GM12878 (cell line): ENCODE data around the gene TCTN1.
A peak's percentile ranks its signal among the peaks of the same experiment; 100 is the strongest.

Experiments
- ATF7 ChIP-seq: fragments of 450-650 bp; IDR thresholded peaks from 2 replicates; pipeline ENCODE4 v1.6.1; 2016; ENCODE audit warnings: low read depth, mild to moderate bottlenecking
- BACH1 ChIP-seq: fragments of 450-650 bp; IDR thresholded peaks from 2 replicates; pipeline ENCODE4 v1.6.1; 2017; ENCODE audit warnings: mild to moderate bottlenecking, borderline replicate concordance
- CBX5 ChIP-seq: sonication (generic); IDR thresholded peaks from 2 replicates; pipeline ENCODE4 v1.6.1; 2016; ENCODE audit warnings: low read depth, moderate library complexity, mild to moderate bottlenecking, inconsistent platforms
- CTCF ChIP-seq, 3 experiments: IDR thresholded peaks in 2 of 3; conservative IDR thresholded peaks in 1 of 3; 2 replicates each; pipeline ENCODE4 v1.5.1; 2011; ENCODE audit warnings: low read depth in 3 of 3, low read length in 3 of 3, mild to moderate bottlenecking in 3 of 3, control low read depth in 2 of 3, moderate library complexity in 2 of 3, inconsistent platforms in 1 of 3, mixed read lengths in 1 of 3; ENCODE audit not compliant: control insufficient read depth in 2 of 3, insufficient read depth in 1 of 3; ENCODE audit errors: extremely low read depth in 1 of 3
- EGR1 ChIP-seq, 2 experiments: IDR thresholded peaks; 1 replicate in 1 of 2; 2 replicates in 1 of 2; pipeline ENCODE4 v1.6.1; 2011 to 2012; ENCODE audit warnings: low read depth in 2 of 2, low read length in 2 of 2, borderline replicate concordance in 1 of 2, mild to moderate bottlenecking in 1 of 2, moderate library complexity in 1 of 2
- IRF3 ChIP-seq: fragments of 450-650 bp; IDR thresholded peaks from 2 replicates; pipeline ENCODE4 v1.6.1; 2014; ENCODE audit warnings: mild to moderate bottlenecking
- IRF5 ChIP-seq: fragments of 450-650 bp; IDR thresholded peaks from 2 replicates; pipeline ENCODE4 v1.6.1; 2017; ENCODE audit warnings: borderline replicate concordance
- MAX ChIP-seq: IDR thresholded peaks from 2 replicates; pipeline ENCODE4 v1.6.1; 2012; ENCODE audit warnings: low read depth, low read length, improper control_type of control experiment
- POLR2A ChIP-seq: IDR thresholded peaks from 2 replicates; pipeline ENCODE4 v1.6.1; 2011; ENCODE audit warnings: low read depth, mild to moderate bottlenecking, low read length
- PRDM15 ChIP-seq: fragments of 450-650 bp; formaldehyde crosslinking; IDR thresholded peaks from 2 replicates; pipeline ENCODE4 v1.4.0; 2020; ENCODE audit warnings: mild to moderate bottlenecking, moderate library complexity
- YY1 ChIP-seq: IDR thresholded peaks from 2 replicates; pipeline ENCODE4 v1.6.1; 2011; ENCODE audit warnings: low read depth, mild to moderate bottlenecking, low read length
- ZBTB4 ChIP-seq: fragments of 450-650 bp; formaldehyde crosslinking; IDR thresholded peaks from 2 replicates; pipeline ENCODE4 v1.4.0; 2022; ENCODE audit warnings: mild to moderate bottlenecking, moderate library complexity
- ZNF207 ChIP-seq: fragments of 450-650 bp; IDR thresholded peaks from 2 replicates; pipeline ENCODE4 v1.6.1; 2014; ENCODE audit warnings: antibody characterized with exemption, mild to moderate bottlenecking, borderline replicate concordance
- TF ChIP-seq, protein P1 (sequence below): IDR thresholded peaks from 2 replicates; pipeline ENCODE4 v1.6.1; 2011; ENCODE audit warnings: borderline replicate concordance, low read depth, mild to moderate bottlenecking, moderate library complexity, low read length; ENCODE audit not compliant: insufficient read depth, poor library complexity, severe bottlenecking

DNA sequence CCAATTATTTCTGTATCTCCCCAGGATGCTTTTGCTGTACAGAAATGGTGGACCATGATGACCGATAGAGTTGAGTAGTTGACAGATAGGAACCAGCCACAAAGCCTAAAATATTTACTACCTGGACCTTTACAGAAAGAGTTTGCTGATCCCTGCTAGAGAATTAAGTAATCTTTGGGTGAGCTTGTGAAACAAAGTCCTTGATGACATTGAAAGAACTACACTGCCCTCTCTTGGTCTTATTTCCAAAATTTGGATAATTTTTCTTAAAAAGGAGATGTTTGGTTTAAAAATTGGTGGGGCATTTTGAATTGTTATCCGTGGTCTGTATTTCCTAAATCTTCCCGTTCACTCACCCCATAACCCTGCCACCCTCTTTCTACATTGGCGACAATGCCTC is 13.7 kb upstream of the TCTN1 start:
- TF ChIP-seq ZBTB4 (CRISPR knock-in tag) (no peak), CTCF (IDR thresholded peaks at IDR 0.05 in 2 of 3, conservative IDR thresholded peaks at IDR 0.05 in 1 of 3; ENCODE audit: control insufficient read depth in 2 of 3, extremely low read depth in 1 of 3, insufficient read depth in 1 of 3, low read depth in 3 of 3, low read length in 3 of 3) (peak; percentile 18 to 69 (median 42); a peak in 4 of 6 replicates), ZNF207 (no peak), EGR1 (IDR thresholded peaks at IDR 0.05; ENCODE audit: borderline replicate concordance in 1 of 2, low read depth in 2 of 2, low read length in 2 of 2) (no peak), ATF7 (peak; percentile 50), YY1 (no peak), MAX (no peak), CBX5 (no peak), POLR2A (no peak), PRDM15 (no peak), BACH1 (no peak), IRF3 (no peak), IRF5 (no peak)
- TF ChIP-seq, protein P1, sequence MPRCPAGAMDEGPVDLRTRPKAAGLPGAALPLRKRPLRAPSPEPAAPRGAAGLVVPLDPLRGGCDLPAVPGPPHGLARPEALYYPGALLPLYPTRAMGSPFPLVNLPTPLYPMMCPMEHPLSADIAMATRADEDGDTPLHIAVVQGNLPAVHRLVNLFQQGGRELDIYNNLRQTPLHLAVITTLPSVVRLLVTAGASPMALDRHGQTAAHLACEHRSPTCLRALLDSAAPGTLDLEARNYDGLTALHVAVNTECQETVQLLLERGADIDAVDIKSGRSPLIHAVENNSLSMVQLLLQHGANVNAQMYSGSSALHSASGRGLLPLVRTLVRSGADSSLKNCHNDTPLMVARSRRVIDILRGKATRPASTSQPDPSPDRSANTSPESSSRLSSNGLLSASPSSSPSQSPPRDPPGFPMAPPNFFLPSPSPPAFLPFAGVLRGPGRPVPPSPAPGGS, result no peak
